Measurements from ENCODE around the gene SEMA4F. TPM values are rescaled to one million over a fixed set of nuclear protein-coding genes. Genes with fewer than 3 reads are reported as not detected.

The SEMA4F gene
- total RNA-seq, 1 experiment from 2014 or later = 6.6 TPM

GRCh38 chr2:74707837-74708236, 53.8 kb downstream of the SEMA4F start:
- no peak overlapping the region for H3K4ac ChIP-seq (ENCODE audit: low read depth, low read length)
- no peaks in the 10 kb centered on the region for H3K79me2 ChIP-seq (ENCODE audit: insufficient read depth, low read length)
- no CpG with 5 or more reads among the region's 3 CpGs for WGBS (ENCODE audit: extremely low coverage, insufficient read length, low lambda C conversion rate)
- no peak overlapping the region for H2BK20ac ChIP-seq (ENCODE audit: low read depth, low read length, poor library complexity, severe bottlenecking)
- no peak overlapping the region for H3K4me2 ChIP-seq (ENCODE audit: insufficient read depth, insufficient read length, low read length)
- no peaks in the 10 kb centered on the region for H3K79me1 ChIP-seq (ENCODE audit: insufficient read depth, low read depth, low read length, poor library complexity, severe bottlenecking)
- no peak overlapping the region for H4K5ac ChIP-seq (ENCODE audit: insufficient read length, low read depth, low read length)
- H3K36me3 Mint-ChIP-seq (ENCODE audit: insufficient read depth in 1 of 3, low read depth in 3 of 3) = no peaks in the 10 kb centered on the region
- no peak overlapping the region for H3K4me3 Mint-ChIP-seq
- H3T11ph ChIP-seq (ENCODE audit: low read length) = no peak overlapping the region
- H3K23me2 ChIP-seq (ENCODE audit: insufficient read length, low read depth, low read length, poor library complexity, severe bottlenecking) = no peaks in the 10 kb centered on the region
- no peaks in the 10 kb centered on the region; the same call in none of the 2 replicates for H3K27me3 Mint-ChIP-seq (ENCODE audit: low read depth)
- no peak overlapping the region for H3K56ac ChIP-seq (ENCODE audit: insufficient read length, low read depth, low read length)
- no peak overlapping the region for H2BK15ac ChIP-seq (ENCODE audit: low read depth, low read length)
- H2BK120ac ChIP-seq (ENCODE audit: low read depth, low read length, poor library complexity, severe bottlenecking) = no peak overlapping the region
- H4K20me1 ChIP-seq (ENCODE audit: control insufficient read depth, insufficient read depth, insufficient read length) = no peaks in the 10 kb centered on the region
- no peak overlapping the region for H3K9ac ChIP-seq (ENCODE audit: extremely low read depth, insufficient read length, low read length)
- DNase-seq = no peak
- H3K27me3 ChIP-seq (ENCODE audit: insufficient read depth, low read length) = no peaks in the 10 kb centered on the region; the same call in 1 of the 2 replicates
- no peak overlapping the region for H2AK5ac ChIP-seq (ENCODE audit: insufficient read length, low read length)
- no peak overlapping the region for H3K18ac ChIP-seq (ENCODE audit: insufficient read length, low read depth, low read length)
- no peak overlapping the region for H3K27ac ChIP-seq (ENCODE audit: insufficient read length, low read depth, low read length)
- H2BK12ac ChIP-seq (ENCODE audit: insufficient read length, low read depth, low read length) = no peak overlapping the region
- H3K14ac ChIP-seq (ENCODE audit: insufficient read depth, low read length) = no peak overlapping the region
- H3K4me1 ChIP-seq (ENCODE audit: insufficient read depth, low read length) = no peaks in the 10 kb centered on the region
- H3K27ac Mint-ChIP-seq = no peak overlapping the region
- no peak overlapping the region for H4K91ac ChIP-seq (ENCODE audit: insufficient read length, low read depth, low read length)
- H3K23ac ChIP-seq (ENCODE audit: insufficient read length, low read depth, low read length) = no peak overlapping the region
- no peaks in the 10 kb centered on the region for H3K9me3 ChIP-seq (ENCODE audit: control insufficient read depth, low read depth, low read length)
- no peaks in the 10 kb centered on the region for H3K9me3 Mint-ChIP-seq
- H3K4me1 Mint-ChIP-seq = peaks cover 3% of the 10 kb centered on the region in 2 experiments; a peak in 1 of 4 replicates
- no peak overlapping the region for H2BK5ac ChIP-seq (ENCODE audit: insufficient read length, low read length)
- no peak overlapping the region for H2AFZ ChIP-seq (ENCODE audit: low read length)
- no peak for TF ChIP-seq CTCF (conservative IDR thresholded peaks at IDR 0.05)
- no peak overlapping the region for H4K8ac ChIP-seq (replicated peaks; ENCODE audit: insufficient read length, low read depth, low read length)

All from H9 (cell line).